CD4-positive, alpha-beta T cell treated with Interleukin-6 for 4 hours (primary cell): ENCODE results near the gene SLC2A8.

Experiments used
- DNase-seq: peaks from one replicate; pipeline ENCODE4 v3.0.0-alpha.2; 2020; ENCODE audit warnings: mixed read lengths

The SLC2A8 gene

GRCh38 chr9:127384016-127384730 lies 12.8 kb upstream of the SLC2A8 start:
- DNase-seq: no peak

GRCh38 chr9:127384901-127385300 lies 12.1 kb upstream of the SLC2A8 start:
- DNase-seq: no peak

GRCh38 chr9:127386249-127386648 lies 10.7 kb upstream of the SLC2A8 start:
- no peak for DNase-seq

GRCh38 chr9:127386981-127387380 lies 10.0 kb upstream of the SLC2A8 start:
- no peak for DNase-seq

GRCh38 chr9:127388037-127388855 lies 8.7 kb upstream of the SLC2A8 start:
- peak; percentile 86 for DNase-seq

GRCh38 chr9:127388856-127389238 lies 8.1 kb upstream of the SLC2A8 start:
- no peak for DNase-seq

GRCh38 chr9:127389381-127390247 lies 7.4 kb upstream of the SLC2A8 start:
- no peak for DNase-seq

GRCh38 chr9:127390248-127390545 lies 6.8 kb upstream of the SLC2A8 start:
- DNase-seq: no peak

- DNase-seq: no peak
Observed at GRCh38 chr9:127390563-127390962, 6.4 kb upstream of the SLC2A8 start.

GRCh38 chr9:127392166-127392565 lies 4.8 kb upstream of the SLC2A8 start:
- no peak for DNase-seq

GRCh38 chr9:127392976-127393375 lies 4.0 kb upstream of the SLC2A8 start:
- no peak for DNase-seq

- DNase-seq: no peak
Observed at GRCh38 chr9:127393645-127394044, 3.3 kb upstream of the SLC2A8 start.

GRCh38 chr9:127395497-127396252 lies 1.3 kb upstream of the SLC2A8 start:
- no peak for DNase-seq

- no peak for DNase-seq
Observed at GRCh38 chr9:127396253-127396807, 639 bp upstream of the SLC2A8 start.

GRCh38 chr9:127397646-127398274 lies 791 bp downstream of the SLC2A8 start:
- peak; percentile 55 for DNase-seq

- DNase-seq: no peak
Observed at GRCh38 chr9:127398275-127398647, 1.3 kb downstream of the SLC2A8 start.

- DNase-seq: no peak
Observed at GRCh38 chr9:127398715-127399400, 1.9 kb downstream of the SLC2A8 start.

GRCh38 chr9:127399736-127400269 lies 2.8 kb downstream of the SLC2A8 start:
- no peak for DNase-seq

- no peak for DNase-seq
Observed at GRCh38 chr9:127402401-127403090, 5.6 kb downstream of the SLC2A8 start.

- DNase-seq: no peak
Observed at GRCh38 chr9:127403507-127404192, 6.7 kb downstream of the SLC2A8 start.
